ENCODE results near the gene CASZ1. TPM values are rescaled to one million over a fixed set of nuclear protein-coding genes. Genes with fewer than 3 reads are reported as not detected.

The CASZ1 gene
- total RNA-seq, 1 donor from 2014 or later, result 3.4 TPM

DNA sequence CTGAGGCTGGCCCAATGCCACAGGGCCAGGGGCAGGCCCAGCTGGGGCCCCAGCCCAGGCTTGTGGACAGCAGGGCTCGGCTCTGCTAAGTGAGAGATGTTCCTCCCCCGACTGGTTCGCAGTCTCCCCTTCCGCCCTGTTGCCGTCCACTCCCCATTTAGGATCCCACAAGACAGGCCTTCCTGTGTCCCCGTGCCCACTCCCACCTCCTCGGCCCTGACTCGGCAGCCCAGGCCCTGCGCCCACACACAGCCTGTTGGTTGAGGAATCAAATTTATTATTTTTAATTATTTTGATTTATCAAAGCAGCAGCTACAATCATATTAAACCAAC lies 78.4 kb downstream of the CASZ1 start:
- H2AFZ ChIP-seq (replicated peaks), result no peak overlapping the region
- H3K4me3 ChIP-seq, result no peak overlapping the region
- H3K4me1 Mint-ChIP-seq, result peaks cover 69% of the 10 kb centered on the region
- H3K4me3 Mint-ChIP-seq, result no peak overlapping the region
- H3K79me2 ChIP-seq (ENCODE audit: low read depth), result no peaks in the 10 kb centered on the region
- no peaks in the 10 kb centered on the region for H3K27me3 ChIP-seq
- H3K9ac ChIP-seq, result no peak overlapping the region
- no peaks in the 10 kb centered on the region for H3K9me3 ChIP-seq (ENCODE audit: low read depth)
- peaks cover 2% of the 10 kb centered on the region for H3K36me3 Mint-ChIP-seq
- H3F3A ChIP-seq (ENCODE audit: low read depth), result peaks cover 25% of the 10 kb centered on the region
- no peak overlapping the region for H3K27ac ChIP-seq
- H4K20me1 ChIP-seq (ENCODE audit: low read depth), result no peaks in the 10 kb centered on the region
- no peaks in the 10 kb centered on the region for H3K9me3 Mint-ChIP-seq
- peaks cover 4% of the 10 kb centered on the region for H3K27me3 Mint-ChIP-seq (ENCODE audit: insufficient read depth, low read depth)
- H3K36me3 ChIP-seq, result no peaks in the 10 kb centered on the region
- H3K4me2 ChIP-seq, result no peak overlapping the region
- no peak for DNase-seq (ENCODE audit: low spot score)
- TF ChIP-seq EZH2 (IDR thresholded peaks at IDR 0.05), result no peak
- TF ChIP-seq EZH2phosphoT487 (IDR thresholded peaks at IDR 0.05), result no peak
- TF ChIP-seq, protein P1, sequence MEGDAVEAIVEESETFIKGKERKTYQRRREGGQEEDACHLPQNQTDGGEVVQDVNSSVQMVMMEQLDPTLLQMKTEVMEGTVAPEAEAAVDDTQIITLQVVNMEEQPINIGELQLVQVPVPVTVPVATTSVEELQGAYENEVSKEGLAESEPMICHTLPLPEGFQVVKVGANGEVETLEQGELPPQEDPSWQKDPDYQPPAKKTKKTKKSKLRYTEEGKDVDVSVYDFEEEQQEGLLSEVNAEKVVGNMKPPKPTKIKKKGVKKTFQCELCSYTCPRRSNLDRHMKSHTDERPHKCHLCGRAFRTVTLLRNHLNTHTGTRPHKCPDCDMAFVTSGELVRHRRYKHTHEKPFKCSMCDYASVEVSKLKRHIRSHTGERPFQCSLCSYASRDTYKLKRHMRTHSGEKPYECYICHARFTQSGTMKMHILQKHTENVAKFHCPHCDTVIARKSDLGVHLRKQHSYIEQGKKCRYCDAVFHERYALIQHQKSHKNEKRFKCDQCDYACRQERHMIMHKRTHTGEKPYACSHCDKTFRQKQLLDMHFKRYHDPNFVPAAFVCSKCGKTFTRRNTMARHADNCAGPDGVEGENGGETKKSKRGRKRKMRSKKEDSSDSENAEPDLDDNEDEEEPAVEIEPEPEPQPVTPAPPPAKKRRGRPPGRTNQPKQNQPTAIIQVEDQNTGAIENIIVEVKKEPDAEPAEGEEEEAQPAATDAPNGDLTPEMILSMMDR (IDR thresholded peaks at IDR 0.05), result no peak
- H3K27ac Mint-ChIP-seq, result no peak overlapping the region
- H3K4me1 ChIP-seq, result peaks cover 49% of the 10 kb centered on the region

- no peak overlapping the region for H3K27ac ChIP-seq
- H3K4me1 ChIP-seq, result peaks cover 49% of the 10 kb centered on the region
- no peak overlapping the region for H2AFZ ChIP-seq (replicated peaks)
- DNase-seq (ENCODE audit: low spot score), result no peak
- Mint-ChIP-seq H3K4me1 (peaks cover 75% of the 10 kb centered on the region), H3K9me3 (no peaks in the 10 kb centered on the region), H3K36me3 (peaks cover 2% of the 10 kb centered on the region), H3K27ac (peak overlapping the region; percentile 8), H3K4me3 (no peak overlapping the region), H3K27me3 (ENCODE audit: insufficient read depth, low read depth) (peaks cover 4% of the 10 kb centered on the region)
- TF ChIP-seq, protein P1 (IDR thresholded peaks at IDR 0.05), result no peak
- TF ChIP-seq EZH2 (IDR thresholded peaks at IDR 0.05), result no peak
- no peak overlapping the region for H3K4me3 ChIP-seq
- H3K9ac ChIP-seq, result no peak overlapping the region
- H3F3A ChIP-seq (ENCODE audit: low read depth), result peaks cover 25% of the 10 kb centered on the region
- peak overlapping the region; percentile 24 for H3K4me2 ChIP-seq
- H3K36me3 ChIP-seq, result no peaks in the 10 kb centered on the region
- H3K9me3 ChIP-seq (ENCODE audit: low read depth), result no peaks in the 10 kb centered on the region
- no peaks in the 10 kb centered on the region for H3K27me3 ChIP-seq
- H4K20me1 ChIP-seq (ENCODE audit: low read depth), result no peaks in the 10 kb centered on the region
- no peaks in the 10 kb centered on the region for H3K79me2 ChIP-seq (ENCODE audit: low read depth)
Observed at GRCh38 chr1:10717296-10718082, 79.0 kb downstream of the CASZ1 start.

DNA sequence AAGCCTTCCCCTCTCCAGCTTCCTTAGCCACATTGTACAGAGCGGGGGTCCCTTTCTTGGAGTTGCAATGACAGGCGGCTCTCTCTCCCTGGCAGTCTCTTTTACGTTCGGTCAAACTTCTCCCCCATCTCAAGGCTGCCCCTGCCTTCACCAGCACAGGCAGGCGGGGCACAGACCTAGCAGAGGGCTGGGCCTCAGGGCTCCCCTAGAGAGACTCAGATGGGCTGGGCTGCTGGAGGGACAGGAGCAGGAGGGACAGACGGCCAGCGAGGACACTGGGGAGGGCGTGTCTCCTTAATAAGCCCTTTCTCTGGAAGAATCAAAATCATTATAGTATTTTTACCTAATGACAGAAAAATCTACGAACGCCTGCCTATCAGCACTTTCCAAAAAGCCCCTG lies 79.6 kb downstream of the CASZ1 start:
- no peaks in the 10 kb centered on the region for H4K20me1 ChIP-seq (ENCODE audit: low read depth)
- Mint-ChIP-seq H3K27ac (peak overlapping the region; percentile 83), H3K9me3 (no peaks in the 10 kb centered on the region), H3K4me1 (peaks cover 74% of the 10 kb centered on the region), H3K27me3 (ENCODE audit: insufficient read depth, low read depth) (peaks cover 4% of the 10 kb centered on the region), H3K36me3 (peaks cover 2% of the 10 kb centered on the region), H3K4me3 (no peak overlapping the region)
- H3K79me2 ChIP-seq (ENCODE audit: low read depth), result no peaks in the 10 kb centered on the region
- H3K36me3 ChIP-seq, result no peaks in the 10 kb centered on the region
- no peak overlapping the region for H2AFZ ChIP-seq (replicated peaks)
- no peak overlapping the region for H3K4me3 ChIP-seq
- H3K27ac ChIP-seq, result no peak overlapping the region
- peaks cover 47% of the 10 kb centered on the region for H3K4me1 ChIP-seq
- H3K9me3 ChIP-seq (ENCODE audit: low read depth), result no peaks in the 10 kb centered on the region
- H3K27me3 ChIP-seq, result no peaks in the 10 kb centered on the region
- no peak for DNase-seq (ENCODE audit: low spot score)
- peak overlapping the region; percentile 24 for H3K4me2 ChIP-seq
- H3F3A ChIP-seq (ENCODE audit: low read depth), result peaks cover 25% of the 10 kb centered on the region
- TF ChIP-seq, protein P1 (IDR thresholded peaks at IDR 0.05), result no peak
- TF ChIP-seq EZH2phosphoT487 (IDR thresholded peaks at IDR 0.05) (no peak), EZH2 (IDR thresholded peaks at IDR 0.05) (no peak)
- no peak overlapping the region for H3K9ac ChIP-seq

All from neural progenitor cell (in vitro differentiated cells).